Right cardiac atrium (tissue), 5 donors: ENCODE results near the gene SDHA. TPM values are rescaled to one million over a fixed set of nuclear protein-coding genes. Genes with fewer than 3 reads are reported as not detected.

ENCODE experiments used
- ATAC-seq, 2 donors: fragments of 200-7000 bp; cut with Tn5 transposase; one replicate each; pipeline versions ENCODE4 v1.8.0 to v1.9.1; 2020; ENCODE audit warnings: moderate library complexity in 2 of 2, mild to moderate bottlenecking in 1 of 2
- DNase-seq, 3 donors: peaks; one replicate each; pipeline ENCODE4 v3.0.0-alpha.2; 2020
- H3K27ac ChIP-seq: one replicate; pipeline ENCODE4 v1.5.1; 2013; ENCODE audit warnings: mild to moderate bottlenecking, low read length, control low read depth, moderate library complexity
- H3K27me3 ChIP-seq: one replicate; pipeline ENCODE4 v1.6.1; 2013; ENCODE audit not compliant: control insufficient read depth, insufficient read depth
- H3K4me1 ChIP-seq: one replicate; pipeline ENCODE4 v1.6.1; 2013; ENCODE audit warnings: low read length; ENCODE audit not compliant: control insufficient read depth, insufficient read depth
- H3K4me3 ChIP-seq: one replicate; pipeline ENCODE4 v1.5.1; 2013; ENCODE audit warnings: low read length, control low read depth
- H3K9me3 ChIP-seq: one replicate; pipeline ENCODE4 v1.6.1; 2013; ENCODE audit warnings: low read length; ENCODE audit not compliant: control insufficient read depth
- WGBS: extraction: QIAGEN DNeasy Blood & Tissue Kit; methylation state at CpG from one replicate; pipeline ENCODE4 v1.1.7; 2013; 5-methylcytosine and 5-hydroxymethylcytosine counted together
- intact Hi-C, 4 donors: fragments of 100-400 bp; cut with DNase I; formaldehyde crosslinking; loops; one replicate each; pipeline versions ENCODE4 v1.11.0 to v1.14.0; 2022 to 2023
- polyA plus RNA-seq: library from polyadenylated mRNA; stranded (reverse); fragments of 200-250 nt; gene quantifications from one replicate; pipeline ENCODE4 v1.2.3, GENCODE V29; 2013
- total RNA-seq, 4 donors: library from RNA; stranded (reverse); fragmentation: NEBNext Ultra II Directional; extraction: Animal tissue kit (Norgen Biotek cat#: 25700); gene quantifications; one replicate each; pipeline ENCODE4 v1.2.1, GENCODE V29; 2021
- donor health status: healthy with polysubstance abuse.
- donor health status: DM: no; HTN: yes; CAD: no.
- donor health status: DM: no; HTN: no; CAD: no.
- donor health status: DM: no; HTN: yes; CAD: no; lungs with severe emphysema.
- donor health status: DM: yes; HTN: yes; CAD: no.

Gene SDHA
- total and polyA plus RNA-seq, 5 donors, result 370 to 605 (median 428) TPM

DNA sequence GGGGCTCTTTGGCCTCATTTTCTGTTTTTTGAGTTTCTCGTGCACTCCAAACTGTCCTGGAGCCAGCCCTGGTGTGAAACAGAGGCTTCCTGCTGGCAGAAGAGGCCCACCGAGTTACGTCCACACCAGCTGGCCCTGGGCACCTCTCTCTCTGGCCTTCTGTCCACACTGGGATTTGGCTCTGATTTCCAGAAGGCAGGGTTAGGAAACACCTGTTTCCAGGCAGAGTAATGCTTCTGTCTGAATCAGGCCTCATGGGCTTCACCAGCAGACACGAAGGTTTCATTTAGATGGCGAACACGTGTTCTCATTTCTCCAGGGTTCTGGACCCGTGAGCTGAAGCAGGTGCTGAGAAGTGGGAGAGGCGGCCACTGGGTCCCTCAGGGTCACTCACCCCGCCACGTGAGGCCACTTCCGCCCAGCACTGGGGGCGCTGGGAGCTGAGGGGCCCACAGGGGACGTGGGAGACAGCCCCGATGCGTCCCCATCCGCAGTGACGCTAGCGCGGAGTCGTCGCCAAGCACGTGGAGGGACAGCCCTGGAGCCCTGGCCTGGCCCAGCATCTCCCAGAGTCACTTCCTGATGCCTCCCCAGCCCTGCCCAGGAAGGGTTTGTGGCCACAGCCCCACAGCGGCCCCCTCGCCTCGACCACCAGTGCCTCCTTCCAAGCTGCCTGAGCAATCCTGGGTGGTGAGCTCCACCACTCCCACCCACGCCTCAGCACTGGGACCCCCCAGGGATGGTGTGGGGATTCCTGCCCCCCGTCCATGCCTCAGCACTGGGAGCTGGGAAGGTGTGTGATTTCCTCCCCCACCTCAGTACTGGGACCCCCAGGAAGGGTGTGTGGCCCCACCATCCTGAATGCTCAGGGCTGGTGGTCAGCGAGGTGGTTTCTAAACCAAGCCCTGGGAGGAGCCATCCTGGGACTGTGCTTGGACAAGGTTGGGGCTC is 31.8 kb upstream of the SDHA start:
- Histone ChIP-seq H3K27ac (no peak overlapping the region), H3K27me3 (no peaks in the 10 kb centered on the region), H3K4me1 (peaks cover 4% of the 10 kb centered on the region), H3K9me3 (no peaks in the 10 kb centered on the region), H3K4me3 (no peak overlapping the region)
- 76% methylated on average over 28 of the region's 28 CpGs for WGBS
- intact Hi-C loops, result no loop called here
- DNase-seq (peak in 2 of 3 donors; percentile 29 to 56), ATAC-seq (no peak)

DNA sequence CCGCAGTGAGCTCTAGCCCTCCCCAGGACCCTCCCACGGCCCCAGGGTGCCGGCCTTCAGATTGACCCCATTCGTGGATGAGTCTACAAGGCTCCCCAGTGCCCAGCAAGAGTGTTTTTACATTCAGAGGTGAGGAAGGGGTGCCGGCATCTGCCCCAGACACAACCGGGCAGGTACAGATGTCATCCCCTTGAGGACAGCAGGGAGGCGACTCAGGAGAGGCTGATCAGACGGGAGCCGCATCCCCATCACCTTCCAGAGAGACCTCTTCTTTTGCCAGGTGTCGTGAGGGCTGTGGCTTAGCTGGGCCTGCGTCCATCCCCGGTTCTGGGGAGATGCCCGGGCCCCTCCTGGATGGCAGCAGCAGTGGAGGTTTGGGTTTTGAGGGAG is 31.1 kb upstream of the SDHA start:
- Histone ChIP-seq H3K27ac (no peak overlapping the region), H3K27me3 (no peaks in the 10 kb centered on the region), H3K4me3 (no peak overlapping the region), H3K9me3 (no peaks in the 10 kb centered on the region), H3K4me1 (peaks cover 4% of the 10 kb centered on the region)
- WGBS, result 82% methylated on average over 13 of the region's 13 CpGs
- DNase-seq (peak in 1 of 3 donors; percentile 40), ATAC-seq (no peak)
- intact Hi-C loops, result no loop called here

DNA sequence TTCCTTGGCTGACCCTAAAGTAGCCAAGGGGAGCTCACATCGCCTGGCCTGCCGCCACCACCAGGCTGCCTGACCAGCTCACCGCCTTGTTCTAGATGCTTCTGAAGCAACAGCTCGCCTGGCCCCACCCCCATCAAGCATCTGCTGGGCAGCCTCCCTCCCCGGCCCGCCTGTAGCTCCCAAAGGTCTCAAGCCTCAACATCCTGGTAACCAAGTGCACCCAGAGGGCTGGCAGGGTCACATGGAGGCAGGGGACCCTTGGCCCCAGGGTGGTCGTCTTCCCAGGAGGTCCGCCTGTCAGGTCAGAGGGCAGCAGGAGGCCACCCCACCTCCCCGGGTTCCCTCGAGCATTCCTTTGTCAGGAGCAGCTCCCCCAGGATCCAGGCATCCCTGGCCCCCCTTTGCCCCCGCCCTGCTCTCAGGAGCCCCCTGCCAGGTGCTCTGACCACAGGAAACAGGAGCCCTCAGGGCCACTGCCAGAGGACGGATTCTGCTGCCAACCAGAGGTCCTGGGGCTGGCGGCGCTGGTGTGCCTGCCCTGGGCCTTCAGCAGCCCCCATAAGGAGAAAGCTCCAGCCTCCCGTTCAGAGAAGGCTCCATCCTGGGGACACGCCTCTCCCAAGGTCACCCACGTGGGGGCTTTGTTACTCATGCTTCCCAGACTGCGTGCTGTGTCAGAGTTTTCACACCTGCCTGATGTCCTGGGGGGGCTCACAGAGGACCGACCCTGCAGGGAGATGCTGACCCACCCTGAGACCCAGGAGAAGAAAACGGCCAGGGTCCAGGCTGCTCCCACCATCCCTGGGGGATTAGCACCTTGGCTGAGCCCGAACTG is 30.3 kb upstream of the SDHA start:
- ATAC-seq (peak in 1 of 2 donors; percentile 1), DNase-seq (peak in 2 of 3 donors; percentile 57 to 63)
- peaks cover 4% of the 10 kb centered on the region for H3K4me1 ChIP-seq
- H3K27me3 ChIP-seq, result no peaks in the 10 kb centered on the region
- H3K4me3 ChIP-seq, result no peak overlapping the region
- intact Hi-C loops, result no loop called here
- H3K9me3 ChIP-seq, result no peaks in the 10 kb centered on the region
- 57% methylated on average over 21 of the region's 21 CpGs for WGBS
- no peak overlapping the region for H3K27ac ChIP-seq

DNA sequence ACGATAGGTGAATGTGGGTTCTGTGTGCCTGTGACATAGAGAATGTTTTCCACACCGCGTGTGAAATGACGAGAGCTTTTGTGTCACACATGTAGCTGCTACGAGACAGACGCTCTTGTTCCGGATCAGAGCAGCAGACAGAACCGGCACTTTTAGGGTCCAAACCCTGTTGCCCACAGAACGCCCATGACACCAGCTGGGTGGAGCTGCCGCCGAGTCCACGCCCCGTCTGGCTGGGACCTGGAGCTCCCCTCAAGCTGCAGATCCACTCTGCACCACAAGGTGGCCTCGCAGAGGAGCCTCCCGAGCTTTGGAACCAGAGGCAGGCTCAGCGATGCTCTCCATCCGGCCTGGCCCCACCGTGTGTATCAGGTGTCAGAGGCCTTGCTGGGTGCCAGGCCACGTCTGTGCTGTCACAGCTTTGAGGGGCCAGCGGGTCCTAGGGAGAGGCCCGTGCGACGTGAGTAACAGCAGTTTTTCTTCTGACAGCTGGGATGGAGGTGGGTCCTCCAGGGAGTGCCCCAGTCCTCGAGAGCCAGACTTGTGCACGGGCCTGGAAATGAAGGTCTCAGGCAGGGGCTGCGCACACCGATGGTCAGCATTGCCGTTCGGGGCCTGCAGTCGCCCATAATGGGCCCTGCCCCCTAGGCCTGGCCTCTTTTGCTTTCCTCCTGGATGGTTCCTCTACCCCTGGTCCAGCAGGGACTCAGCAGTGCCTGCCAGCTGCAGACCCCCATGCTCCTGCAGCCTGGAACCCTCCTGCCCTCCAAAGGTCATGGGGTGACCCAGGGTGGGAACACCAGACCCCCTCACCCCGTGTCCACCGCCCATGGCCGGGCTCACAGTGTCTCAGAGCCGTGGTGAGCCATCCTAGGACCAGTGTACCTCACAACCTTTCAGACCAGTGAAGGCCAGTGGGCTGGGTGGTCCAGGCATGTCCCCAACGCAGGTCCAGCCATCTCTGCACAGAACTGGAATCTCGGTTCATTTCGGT is 29.3 kb upstream of the SDHA start:
- H3K4me3 ChIP-seq, result no peak overlapping the region
- intact Hi-C loops, result no loop called here
- H3K27me3 ChIP-seq, result no peaks in the 10 kb centered on the region
- H3K9me3 ChIP-seq, result no peaks in the 10 kb centered on the region
- H3K27ac ChIP-seq, result no peak overlapping the region
- H3K4me1 ChIP-seq, result peaks cover 4% of the 10 kb centered on the region
- peak; percentile 73 to 77 for ATAC-seq
- 34% methylated on average over 37 of the region's 37 CpGs for WGBS
- DNase-seq, result peak; percentile 90 to 96 (median 95)

DNA sequence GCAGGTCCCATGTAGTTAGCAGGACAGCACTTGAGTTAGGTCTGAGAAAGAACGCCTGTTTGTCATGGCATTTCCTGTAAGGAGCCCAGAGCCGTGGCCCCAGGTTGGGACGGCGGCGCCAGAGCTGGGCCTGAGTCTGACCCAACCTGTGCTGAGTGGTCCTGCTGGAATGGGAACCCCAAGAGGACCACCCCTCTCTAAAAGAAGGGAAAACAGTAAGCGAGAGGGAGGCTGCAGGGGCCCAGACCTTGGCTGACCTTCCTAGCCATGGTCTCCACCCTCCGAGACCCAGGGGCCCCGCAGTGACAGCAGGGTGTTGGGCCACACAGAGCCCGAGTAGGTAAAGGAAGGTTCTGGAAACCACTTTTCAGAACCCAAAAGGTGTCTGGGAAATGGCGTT is 28.6 kb upstream of the SDHA start:
- H3K27ac ChIP-seq, result no peak overlapping the region
- ATAC-seq (no peak), DNase-seq (peak in 1 of 3 donors; percentile 34)
- WGBS, result 80% methylated on average over 10 of the region's 10 CpGs
- H3K4me3 ChIP-seq, result no peak overlapping the region
- no peaks in the 10 kb centered on the region for H3K27me3 ChIP-seq
- no peaks in the 10 kb centered on the region for H3K9me3 ChIP-seq
- intact Hi-C loops, result no loop called here
- peaks cover 4% of the 10 kb centered on the region for H3K4me1 ChIP-seq

DNA sequence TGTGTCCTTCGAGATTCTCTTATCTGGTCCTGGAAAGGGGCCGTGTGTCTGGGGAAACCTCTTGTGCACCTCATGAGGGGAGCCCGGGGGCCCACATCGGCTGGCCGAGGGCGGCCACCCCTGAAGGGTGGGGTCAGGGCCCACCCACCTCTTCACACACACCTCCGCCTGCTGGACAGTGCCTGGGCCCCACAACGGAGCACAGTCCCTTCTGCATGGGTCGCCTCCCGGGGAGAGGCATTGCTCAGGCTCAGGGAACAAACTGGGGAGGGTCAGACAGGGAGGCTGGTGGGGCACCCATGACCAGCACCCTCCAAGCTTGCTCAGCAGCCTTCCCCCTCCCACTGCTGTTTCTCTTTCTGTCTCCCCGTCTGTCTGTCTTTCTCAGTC is 28.1 kb upstream of the SDHA start:
- 53% methylated on average over 11 of the region's 11 CpGs for WGBS
- Histone ChIP-seq H3K27me3 (no peaks in the 10 kb centered on the region), H3K4me1 (peaks cover 4% of the 10 kb centered on the region), H3K27ac (peak overlapping the region; percentile 87), H3K4me3 (no peak overlapping the region), H3K9me3 (no peaks in the 10 kb centered on the region)
- DNase-seq (peak in 1 of 3 donors; percentile 48), ATAC-seq (no peak)
- intact Hi-C loops, result no loop called here

DNA sequence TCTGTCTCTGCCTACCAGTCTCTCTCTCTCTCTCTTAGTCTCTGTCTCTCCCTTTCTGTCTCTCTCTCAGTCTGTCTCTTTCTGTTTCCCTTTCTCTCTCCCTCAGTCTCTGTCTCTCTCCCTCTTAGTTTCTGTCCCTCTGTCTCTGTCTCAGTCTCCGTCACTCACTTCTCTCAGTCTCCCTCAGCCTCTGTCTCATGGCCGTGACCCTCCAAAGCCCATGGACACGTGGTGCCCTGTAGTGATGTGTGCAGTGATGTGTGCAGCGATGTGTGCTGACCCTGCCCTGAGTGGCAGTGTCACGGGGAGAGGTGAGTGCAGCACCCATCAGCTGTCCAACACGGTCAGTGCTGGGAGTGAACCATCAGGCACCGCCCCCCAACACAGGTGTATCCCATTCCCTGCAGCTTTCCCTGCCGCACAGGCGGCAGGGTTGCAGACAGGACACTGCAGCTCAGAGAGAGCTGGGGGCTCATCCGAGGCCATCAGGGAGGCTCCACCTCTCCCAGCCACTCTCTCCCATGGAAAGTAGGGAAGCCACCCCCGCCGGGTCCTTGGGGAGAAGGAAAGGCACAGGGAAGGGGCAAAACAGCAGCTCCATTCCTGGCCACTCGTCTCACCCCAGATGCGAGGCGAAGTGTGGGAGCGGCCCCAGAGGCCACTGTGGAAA is 27.6 kb upstream of the SDHA start:
- 45% methylated on average over 16 of the region's 16 CpGs for WGBS
- intact Hi-C loops, result no loop called here
- Histone ChIP-seq H3K27me3 (no peaks in the 10 kb centered on the region), H3K9me3 (no peaks in the 10 kb centered on the region), H3K27ac (peak overlapping the region; percentile 87), H3K4me3 (no peak overlapping the region), H3K4me1 (peaks cover 4% of the 10 kb centered on the region)
- DNase-seq, result peak in 2 of 3 donors; percentile 46 to 57
- ATAC-seq, result peak in 1 of 2 donors; percentile 4

DNA sequence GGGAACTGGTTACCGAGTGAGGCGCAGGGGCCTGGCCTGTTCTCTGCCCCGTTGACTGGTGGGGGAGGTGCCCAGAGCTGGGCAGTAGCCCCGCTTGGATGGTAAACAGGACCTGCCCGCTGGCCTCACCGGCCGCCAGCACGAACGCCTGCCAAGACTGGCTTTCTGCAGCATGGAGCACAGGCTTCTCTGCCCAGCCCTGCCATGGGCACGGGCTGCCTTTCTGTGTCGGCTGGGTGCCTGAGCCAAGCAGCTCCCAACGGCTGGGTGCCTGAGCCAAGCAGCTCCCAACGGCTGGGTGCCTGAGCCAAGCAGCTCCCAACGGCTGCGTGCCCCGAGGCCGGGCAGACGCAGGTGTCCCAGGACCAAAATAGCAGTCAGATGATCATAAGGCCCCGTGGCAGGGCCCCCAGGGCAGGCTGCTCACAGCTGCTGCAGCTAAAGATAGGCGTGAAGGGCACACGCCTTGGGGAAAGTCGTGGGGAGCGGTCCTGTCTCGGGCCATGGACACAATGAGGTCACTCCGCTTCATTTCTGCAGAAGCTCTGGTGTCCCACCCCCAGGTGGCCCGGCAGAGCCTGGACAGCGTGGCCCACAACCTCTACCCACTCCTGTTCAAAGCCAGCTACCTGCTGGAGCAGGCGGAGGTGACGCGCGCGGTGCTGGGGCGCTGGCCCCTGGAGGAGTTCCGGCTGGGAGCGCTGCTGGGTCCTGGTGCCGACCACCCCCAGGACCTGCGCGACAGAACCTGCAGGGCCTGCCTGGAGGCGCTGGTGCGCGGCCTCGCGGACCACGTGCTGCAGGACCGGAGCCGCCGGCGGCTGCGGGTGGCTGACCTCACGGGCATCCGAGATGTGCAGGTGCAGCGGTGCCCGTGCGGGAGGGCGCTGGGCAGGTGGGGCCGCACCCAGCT is 26.8 kb upstream of the SDHA start, which contains the start of gene LRRC14B:
TSS of gene LRRC14B (plus strand) at position 460 of the 913 bp plus-strand sequence. CDS start at position 504, 44 bp downstream.
- H3K9me3 ChIP-seq, result no peaks in the 10 kb centered on the region
- intact Hi-C loops, result no loop called here
- 19% methylated on average over 56 of the region's 56 CpGs for WGBS
- H3K27me3 ChIP-seq, result no peaks in the 10 kb centered on the region
- DNase-seq, result peak; percentile 66 to 88 (median 84)
- peak within 1 kb of the TSS; percentile 87 for H3K27ac ChIP-seq
- H3K4me1 ChIP-seq, result peaks cover 4% of the 10 kb centered on the region
- H3K4me3 ChIP-seq, result no peak within 1 kb of the TSS
- peak; percentile 60 to 61 for ATAC-seq

DNA sequence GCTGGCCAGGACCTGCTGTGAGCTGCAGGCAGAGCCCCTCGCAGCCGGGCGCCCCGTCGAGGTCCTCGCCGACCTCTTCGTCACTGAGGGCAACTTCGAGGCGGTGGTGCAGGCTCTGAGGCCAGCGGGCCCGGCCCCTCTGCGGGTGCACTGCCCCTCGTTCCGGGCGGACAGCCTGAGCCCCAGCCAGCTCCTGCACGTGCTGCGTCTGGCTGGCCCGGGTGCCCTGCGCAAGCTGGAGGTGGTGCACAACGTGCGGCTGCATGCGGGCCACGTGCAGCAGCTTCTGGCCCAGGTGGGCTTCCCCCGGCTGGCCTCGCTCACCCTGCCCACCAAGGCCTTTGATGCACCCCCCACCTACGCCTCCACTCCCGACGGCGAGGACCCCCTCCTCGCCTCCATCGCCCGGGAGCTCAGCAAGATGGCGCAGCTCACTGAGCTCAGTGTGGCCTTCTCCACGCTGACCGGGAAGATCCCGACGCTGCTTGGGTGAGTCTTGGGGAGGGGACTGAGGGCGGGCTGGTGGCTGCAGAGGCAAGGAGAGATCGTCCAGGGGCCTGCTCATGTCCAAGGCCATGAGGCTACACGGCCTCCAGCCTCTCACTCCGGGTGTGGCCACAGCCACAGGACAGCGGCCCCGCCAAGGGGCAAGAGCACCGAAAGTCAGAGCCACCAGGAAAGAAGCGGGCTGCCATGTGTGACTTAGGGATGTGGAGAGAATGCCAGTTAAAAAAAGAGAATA is 26.0 kb upstream of the SDHA start:
- H3K27ac ChIP-seq, result peak overlapping the region; percentile 40
- no peak overlapping the region for H3K4me3 ChIP-seq
- no peaks in the 10 kb centered on the region for H3K27me3 ChIP-seq
- ATAC-seq, result no peak
- H3K4me1 ChIP-seq, result peaks cover 4% of the 10 kb centered on the region
- 82% methylated on average over 46 of the region's 46 CpGs for WGBS
- intact Hi-C loops, result no loop called here
- no peaks in the 10 kb centered on the region for H3K9me3 ChIP-seq
- peak in 2 of 3 donors; percentile 44 to 47 for DNase-seq
